ENCODE measurements around the gene NCS1. TPM values are rescaled to one million over a fixed set of nuclear protein-coding genes. Genes with fewer than 3 reads are reported as not detected.

Gene NCS1
- total and polyA plus RNA-seq, 2 of the 8 experiments (the other 6 are each of a cell fraction or from before 2014, with no cell fraction given) = 34.7 to 47.6 TPM

GRCh38 chr9:130189840-130190239, 17.6 kb downstream of the NCS1 start:
- no peaks in the 10 kb centered on the region for H3K36me3 ChIP-seq (ENCODE audit: control insufficient read depth in 2 of 4, insufficient read depth in 4 of 4, low read length in 3 of 4)
- no peak overlapping the region for H3K56ac ChIP-seq (replicated peaks; ENCODE audit: insufficient read length, low read depth, low read length)
- no peak overlapping the region for H3K18ac ChIP-seq (ENCODE audit: extremely low read depth, low read length)
- H3K9ac ChIP-seq (replicated peaks in 1 of 4; ENCODE audit: extremely low read depth in 1 of 4, low read depth in 3 of 4, low read length in 3 of 4) = no peak overlapping the region
- no peaks in the 10 kb centered on the region for H3K9me3 ChIP-seq (ENCODE audit: insufficient read depth in 2 of 2, low read depth in 1 of 2, low read length in 1 of 2)
- no peak for DNase-seq (ENCODE audit: low read depth in 1 of 2, low spot score in 2 of 2)
- peaks cover 5 to 26% of the 10 kb centered on the region in 2 experiments; a peak in 3 of 4 replicates for H3K79me2 ChIP-seq (ENCODE audit: control insufficient read depth in 1 of 2, insufficient read depth in 2 of 2, low read length in 2 of 2)
- ChIA-PET POLR2A (ENCODE audit: partially characterized antibody) (interaction anchor here (0.6 kb wide), 1 partner anchor 12 kb away, joined by 4 read pairs; no protein-coding TSS in a partner anchor), CTCF (ENCODE audit: partially characterized antibody) (interaction anchor here (0.6 to 4.9 kb wide), 6 partner anchors 10 to 78 kb away, joined by 3 to 20 read pairs (median 4); no protein-coding TSS in a partner anchor)
- peaks cover 31% of the 10 kb centered on the region for H3K79me1 ChIP-seq (ENCODE audit: low read depth, low read length)
- H3K4me2 ChIP-seq (ENCODE audit: insufficient read depth in 1 of 2, low read depth in 2 of 2, low read length in 2 of 2) = no peak overlapping the region
- no peak overlapping the region for H3K14ac ChIP-seq (ENCODE audit: insufficient read length)
- H4K20me1 ChIP-seq (replicated peaks in 1 of 2; ENCODE audit: control insufficient read depth in 1 of 2, insufficient read depth in 2 of 2, low read length in 2 of 2) = peaks cover 1 to 8% of the 10 kb centered on the region in 2 experiments
- FAIRE-seq = no peak
- H2BK15ac ChIP-seq (ENCODE audit: low read length) = no peak overlapping the region
- no peak overlapping the region for H2BK5ac ChIP-seq (ENCODE audit: low read depth, low read length)
- H4K91ac ChIP-seq (replicated peaks; ENCODE audit: insufficient read length, low read length) = no peak overlapping the region
- no peak overlapping the region for H2AFZ ChIP-seq (ENCODE audit: low read length)
- no peak overlapping the region for H3K27ac ChIP-seq (ENCODE audit: low read depth, low read length)
- H2BK120ac ChIP-seq (replicated peaks; ENCODE audit: low read depth, low read length) = no peak overlapping the region
- no peak overlapping the region for H2AK5ac ChIP-seq (ENCODE audit: low read depth, low read length)
- no peak overlapping the region for H3K4ac ChIP-seq (replicated peaks; ENCODE audit: insufficient read length, low read depth, low read length)
- no peak overlapping the region for H3K23ac ChIP-seq (ENCODE audit: insufficient read length)
- H3K4me1 ChIP-seq (replicated peaks in 1 of 4; ENCODE audit: control insufficient read depth in 3 of 4, insufficient read depth in 4 of 4, low read length in 3 of 4) = peaks cover 0 to 53% (median 41%) of the 10 kb centered on the region in 4 experiments; a peak in 6 of 7 replicates
- no CpG with 5 or more reads among the region's 1 CpG for WGBS, 2 experiments (ENCODE audit: extremely low coverage in 1 of 2, insufficient coverage in 1 of 2, insufficient read length in 1 of 2, insufficient replicate concordance in 2 of 2, low coverage in 1 of 2, low lambda C conversion rate in 2 of 2, missing lambda C conversion rate in 1 of 2)
- no peak overlapping the region for H4K5ac ChIP-seq (ENCODE audit: insufficient read length, low read depth, low read length)
- no peak overlapping the region for H4K8ac ChIP-seq (ENCODE audit: extremely low read depth, insufficient read depth, low read length)
- no peaks in the 10 kb centered on the region for H3K27me3 ChIP-seq (replicated peaks in 1 of 4; ENCODE audit: control insufficient read depth in 3 of 4, extremely low read depth in 1 of 4, insufficient read depth in 3 of 4, low read length in 3 of 4)
- H2BK20ac ChIP-seq (ENCODE audit: low read length) = no peak overlapping the region
- H3K4me3 ChIP-seq (ENCODE audit: extremely low read depth in 1 of 4, insufficient read depth in 2 of 4, low read depth in 3 of 4, low read length in 4 of 4) = no peak overlapping the region
- H2BK12ac ChIP-seq (ENCODE audit: low read depth, low read length) = no peak overlapping the region
- no peaks in the 10 kb centered on the region for H3K23me2 ChIP-seq (ENCODE audit: low read depth, low read length)
- TF ChIP-seq CHD2 (IDR thresholded peaks at IDR 0.05; ENCODE audit: low read length) (no peak), RBBP5 (IDR thresholded peaks at IDR 0.05; ENCODE audit: borderline replicate concordance, low read depth, low read length) (no peak), ATF2 (IDR thresholded peaks at IDR 0.05; ENCODE audit: low read length) (no peak), EP300 (IDR thresholded peaks at IDR 0.05; ENCODE audit: borderline replicate concordance in 1 of 2, low read depth in 2 of 2, low read length in 2 of 2) (no peak), TCF12 (IDR thresholded peaks at IDR 0.05; ENCODE audit: low read depth, low read length) (no peak), CEBPB (IDR thresholded peaks at IDR 0.05; ENCODE audit: low read depth, low read length) (no peak), MAX (IDR thresholded peaks at IDR 0.05) (no peak), SP1 (IDR thresholded peaks at IDR 0.05; ENCODE audit: low read depth, low read length) (no peak), RAD21 (IDR thresholded peaks at IDR 0.05 in 1 of 2, conservative IDR thresholded peaks at IDR 0.05 in 1 of 2; ENCODE audit: low read depth in 2 of 2, low read length in 2 of 2) (no peak), JUND (IDR thresholded peaks at IDR 0.05; ENCODE audit: low read length) (no peak), SAP30 (IDR thresholded peaks at IDR 0.05; ENCODE audit: insufficient read depth, insufficient replicate concordance, low read length) (no peak), CREB1 (IDR thresholded peaks at IDR 0.05) (no peak), POLR2A (IDR thresholded peaks at IDR 0.05; ENCODE audit: control extremely low read depth in 1 of 2, low read depth in 2 of 2, low read length in 2 of 2) (no peak)

All from H1 (cell line).